ENCODE results near the gene ZCCHC10.
A peak's percentile ranks its signal among the peaks of the same experiment; 100 is the strongest.
"Not testable (repeated sequence)": the region's sequence is repeated elsewhere in the genome, so short reads cannot be mapped to it uniquely, and the experiment has no call there.

The ZCCHC10 gene

GRCh38 chr5:133046560-133046959 is 20.2 kb upstream of the ZCCHC10 start:
- not testable (repeated sequence) for H3K27me3 ChIP-seq (ENCODE audit: control insufficient read depth in 2 of 2, insufficient read depth in 2 of 2, low read length in 2 of 2); H3K9ac ChIP-seq (ENCODE audit: low read depth in 1 of 2, low read length in 2 of 2); H3K9me3 ChIP-seq (ENCODE audit: control insufficient read depth in 2 of 2, low read length in 2 of 2); H3K4me3 ChIP-seq (ENCODE audit: low read length in 2 of 2); H3K27ac ChIP-seq (ENCODE audit: low read depth in 2 of 2, low read length in 2 of 2); H3K36me3 ChIP-seq (ENCODE audit: control insufficient read depth in 2 of 2, insufficient read depth in 2 of 2, low read length in 2 of 2)
- H3K4me1 ChIP-seq (ENCODE audit: control insufficient read depth in 2 of 2, insufficient read depth in 2 of 2, low read length in 2 of 2): peaks cover 20 to 26% of the 10 kb centered on the region in 2 donors

GRCh38 chr5:133041910-133042309 is 15.6 kb upstream of the ZCCHC10 start:
- H3K9ac ChIP-seq (ENCODE audit: low read depth in 1 of 2, low read length in 2 of 2): no peak overlapping the region
- H3K36me3 ChIP-seq (ENCODE audit: control insufficient read depth in 2 of 2, insufficient read depth in 2 of 2, low read length in 2 of 2): no peaks in the 10 kb centered on the region
- no peaks in the 10 kb centered on the region for H3K9me3 ChIP-seq (ENCODE audit: control insufficient read depth in 2 of 2, low read length in 2 of 2)
- no peak overlapping the region for H3K4me3 ChIP-seq (ENCODE audit: low read length in 2 of 2)
- H3K27me3 ChIP-seq (ENCODE audit: control insufficient read depth in 2 of 2, insufficient read depth in 2 of 2, low read length in 2 of 2): no peaks in the 10 kb centered on the region
- H3K27ac ChIP-seq (ENCODE audit: low read depth in 2 of 2, low read length in 2 of 2): no peak overlapping the region
- H3K4me1 ChIP-seq (ENCODE audit: control insufficient read depth in 2 of 2, insufficient read depth in 2 of 2, low read length in 2 of 2): no peaks in the 10 kb centered on the region

DNA sequence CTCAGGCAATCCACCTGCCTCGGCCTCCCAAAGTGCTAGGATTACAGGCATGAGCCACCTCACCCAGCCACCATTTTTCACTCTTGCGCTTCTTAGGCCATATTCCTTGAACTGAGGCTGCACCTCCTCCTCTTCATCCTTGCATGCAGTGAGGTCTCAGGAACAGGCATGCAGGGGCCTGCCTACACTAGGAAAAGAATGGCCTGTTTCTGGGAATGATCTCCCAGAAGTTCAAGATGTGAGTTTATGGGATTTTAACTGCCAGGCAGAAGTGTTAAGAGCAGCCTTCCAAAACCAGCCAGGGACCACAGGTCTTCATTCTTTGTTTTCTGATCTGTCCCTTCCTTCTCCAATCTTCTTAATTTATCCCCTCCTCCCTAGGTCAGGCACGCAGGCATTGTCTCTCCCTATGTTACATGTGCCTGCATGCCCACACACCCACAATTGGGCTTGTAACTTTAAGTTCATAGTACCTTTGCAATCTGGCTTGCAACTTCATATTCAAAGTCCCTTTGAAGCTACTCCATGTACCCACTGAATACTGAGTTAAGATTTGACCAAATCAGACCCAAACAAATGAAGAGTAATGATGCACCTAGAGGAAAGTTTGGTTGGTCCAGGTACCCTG is 14.9 kb upstream of the ZCCHC10 start:
- Histone ChIP-seq H3K9me3 (ENCODE audit: control insufficient read depth in 2 of 2, low read length in 2 of 2) (no peaks in the 10 kb centered on the region), H3K4me1 (ENCODE audit: control insufficient read depth in 2 of 2, insufficient read depth in 2 of 2, low read length in 2 of 2) (no peaks in the 10 kb centered on the region), H3K27ac (ENCODE audit: low read depth in 2 of 2, low read length in 2 of 2) (no peak overlapping the region), H3K9ac (ENCODE audit: low read depth in 1 of 2, low read length in 2 of 2) (no peak overlapping the region), H3K27me3 (ENCODE audit: control insufficient read depth in 2 of 2, insufficient read depth in 2 of 2, low read length in 2 of 2) (no peaks in the 10 kb centered on the region), H3K36me3 (ENCODE audit: control insufficient read depth in 2 of 2, insufficient read depth in 2 of 2, low read length in 2 of 2) (no peaks in the 10 kb centered on the region), H3K4me3 (ENCODE audit: low read length in 2 of 2) (no peak overlapping the region)

- H3K9ac ChIP-seq (ENCODE audit: low read depth in 1 of 2, low read length in 2 of 2): not testable (repeated sequence)
Measured at GRCh38 chr5:133036677-133037076, 10.3 kb upstream of the ZCCHC10 start.

DNA sequence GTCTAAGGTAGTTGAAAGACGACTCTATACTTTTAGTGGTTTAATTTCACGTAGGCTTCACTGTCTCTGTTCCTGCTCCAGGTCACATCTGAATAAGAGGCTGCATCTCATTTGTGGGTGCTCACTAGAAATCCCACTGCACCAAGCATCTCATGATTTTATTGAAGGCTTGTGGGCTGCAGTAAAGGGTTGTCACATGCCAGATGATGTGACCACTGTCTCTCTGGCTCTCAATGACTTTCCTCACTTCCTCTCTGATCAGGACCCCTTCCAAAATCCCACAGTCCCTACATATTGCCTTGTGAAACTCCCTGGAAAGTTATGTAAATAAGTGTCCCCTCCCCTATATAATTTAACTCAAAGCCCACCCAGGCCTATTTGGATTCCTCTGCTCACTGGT is 8.9 kb upstream of the ZCCHC10 start:
- Histone ChIP-seq H3K9ac (ENCODE audit: low read depth in 1 of 2, low read length in 2 of 2) (no peak overlapping the region), H3K27me3 (ENCODE audit: control insufficient read depth in 2 of 2, insufficient read depth in 2 of 2, low read length in 2 of 2) (no peaks in the 10 kb centered on the region), H3K9me3 (ENCODE audit: control insufficient read depth in 2 of 2, low read length in 2 of 2) (no peaks in the 10 kb centered on the region), H3K36me3 (ENCODE audit: control insufficient read depth in 2 of 2, insufficient read depth in 2 of 2, low read length in 2 of 2) (no peaks in the 10 kb centered on the region), H3K4me1 (ENCODE audit: control insufficient read depth in 2 of 2, insufficient read depth in 2 of 2, low read length in 2 of 2) (peaks cover 15 to 17% of the 10 kb centered on the region in 2 donors), H3K27ac (ENCODE audit: low read depth in 2 of 2, low read length in 2 of 2) (no peak overlapping the region), H3K4me3 (ENCODE audit: low read length in 2 of 2) (no peak overlapping the region)

More at GRCh38 chr5:133036677-133037076, 10.3 kb upstream of the ZCCHC10 start:
- H3K9me3 ChIP-seq (ENCODE audit: control insufficient read depth in 2 of 2, low read length in 2 of 2); H3K27ac ChIP-seq (ENCODE audit: low read depth in 2 of 2, low read length in 2 of 2); H3K27me3 ChIP-seq (ENCODE audit: control insufficient read depth in 2 of 2, insufficient read depth in 2 of 2, low read length in 2 of 2); H3K4me3 ChIP-seq (ENCODE audit: low read length in 2 of 2); H3K36me3 ChIP-seq (ENCODE audit: control insufficient read depth in 2 of 2, insufficient read depth in 2 of 2, low read length in 2 of 2): not testable (repeated sequence)
- peaks cover 14 to 15% of the 10 kb centered on the region in 2 donors for H3K4me1 ChIP-seq (ENCODE audit: control insufficient read depth in 2 of 2, insufficient read depth in 2 of 2, low read length in 2 of 2)

GRCh38 chr5:133034064-133034463 is 7.7 kb upstream of the ZCCHC10 start:
- Histone ChIP-seq H3K27ac (ENCODE audit: low read depth in 2 of 2, low read length in 2 of 2) (no peak overlapping the region), H3K9ac (ENCODE audit: low read depth in 1 of 2, low read length in 2 of 2) (no peak overlapping the region), H3K9me3 (ENCODE audit: control insufficient read depth in 2 of 2, low read length in 2 of 2) (no peaks in the 10 kb centered on the region), H3K36me3 (ENCODE audit: control insufficient read depth in 2 of 2, insufficient read depth in 2 of 2, low read length in 2 of 2) (no peaks in the 10 kb centered on the region), H3K4me1 (ENCODE audit: control insufficient read depth in 2 of 2, insufficient read depth in 2 of 2, low read length in 2 of 2) (peaks cover 15 to 20% of the 10 kb centered on the region in 2 donors), H3K4me3 (ENCODE audit: low read length in 2 of 2) (no peak overlapping the region), H3K27me3 (ENCODE audit: control insufficient read depth in 2 of 2, insufficient read depth in 2 of 2, low read length in 2 of 2) (no peaks in the 10 kb centered on the region)

- peak overlapping the region; percentile 91 to 95 for H3K27ac ChIP-seq (ENCODE audit: low read depth in 2 of 2, low read length in 2 of 2)
- H3K9me3 ChIP-seq (ENCODE audit: control insufficient read depth in 2 of 2, low read length in 2 of 2): no peaks in the 10 kb centered on the region
- peak overlapping the region; percentile 17 to 41 for H3K4me3 ChIP-seq (ENCODE audit: low read length in 2 of 2)
- peaks cover 15 to 20% of the 10 kb centered on the region in 2 donors for H3K4me1 ChIP-seq (ENCODE audit: control insufficient read depth in 2 of 2, insufficient read depth in 2 of 2, low read length in 2 of 2)
- H3K36me3 ChIP-seq (ENCODE audit: control insufficient read depth in 2 of 2, insufficient read depth in 2 of 2, low read length in 2 of 2): no peaks in the 10 kb centered on the region
- H3K9ac ChIP-seq (ENCODE audit: low read depth in 1 of 2, low read length in 2 of 2): peak overlapping the region; percentile 0 to 57
- H3K27me3 ChIP-seq (ENCODE audit: control insufficient read depth in 2 of 2, insufficient read depth in 2 of 2, low read length in 2 of 2): no peaks in the 10 kb centered on the region
Measured at GRCh38 chr5:133032852-133033742, 6.7 kb upstream of the ZCCHC10 start.

GRCh38 chr5:133030343-133031005 is 4.1 kb upstream of the ZCCHC10 start:
- Histone ChIP-seq H3K9ac (ENCODE audit: low read depth in 1 of 2, low read length in 2 of 2) (no peak overlapping the region), H3K27ac (ENCODE audit: low read depth in 2 of 2, low read length in 2 of 2) (no peak overlapping the region)

DNA sequence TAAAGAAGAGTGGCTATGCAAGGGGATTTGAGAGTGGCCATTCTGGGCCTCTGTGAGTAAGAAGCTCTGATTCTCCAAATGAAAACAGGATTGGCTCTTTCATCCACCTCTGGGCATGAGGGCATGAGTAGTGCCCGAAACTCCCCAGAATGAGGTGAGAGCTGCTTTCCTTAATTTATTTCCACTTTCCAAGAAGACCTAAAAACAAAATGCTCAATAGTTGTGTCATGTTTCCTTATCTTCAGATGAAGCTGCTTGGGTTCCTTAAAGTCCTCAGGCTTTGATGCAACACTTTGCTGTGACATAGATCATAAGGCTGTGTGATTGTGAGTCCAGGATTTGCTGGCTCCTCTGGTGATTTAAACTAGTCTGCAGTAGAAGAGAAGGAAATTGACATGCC is 3.1 kb upstream of the ZCCHC10 start:
- Histone ChIP-seq H3K4me3 (ENCODE audit: low read length in 2 of 2) (no peak overlapping the region), H3K27ac (ENCODE audit: low read depth in 2 of 2, low read length in 2 of 2) (no peak overlapping the region), H3K4me1 (ENCODE audit: control insufficient read depth in 2 of 2, insufficient read depth in 2 of 2, low read length in 2 of 2) (peaks cover 18 to 31% of the 10 kb centered on the region in 2 donors), H3K9ac (ENCODE audit: low read depth in 1 of 2, low read length in 2 of 2) (no peak overlapping the region), H3K27me3 (ENCODE audit: control insufficient read depth in 2 of 2, insufficient read depth in 2 of 2, low read length in 2 of 2) (no peaks in the 10 kb centered on the region), H3K36me3 (ENCODE audit: control insufficient read depth in 2 of 2, insufficient read depth in 2 of 2, low read length in 2 of 2) (no peaks in the 10 kb centered on the region), H3K9me3 (ENCODE audit: control insufficient read depth in 2 of 2, low read length in 2 of 2) (no peaks in the 10 kb centered on the region)

More at GRCh38 chr5:133030343-133031005, 4.1 kb upstream of the ZCCHC10 start:
- no peaks in the 10 kb centered on the region for H3K9me3 ChIP-seq (ENCODE audit: control insufficient read depth in 2 of 2, low read length in 2 of 2)
- no peaks in the 10 kb centered on the region for H3K27me3 ChIP-seq (ENCODE audit: control insufficient read depth in 2 of 2, insufficient read depth in 2 of 2, low read length in 2 of 2)
- H3K4me3 ChIP-seq (ENCODE audit: low read length in 2 of 2): no peak overlapping the region
- H3K4me1 ChIP-seq (ENCODE audit: control insufficient read depth in 2 of 2, insufficient read depth in 2 of 2, low read length in 2 of 2): peaks cover 18 to 27% of the 10 kb centered on the region in 2 donors
- no peaks in the 10 kb centered on the region for H3K36me3 ChIP-seq (ENCODE audit: control insufficient read depth in 2 of 2, insufficient read depth in 2 of 2, low read length in 2 of 2)

GRCh38 chr5:133026664-133027153 is 360 bp upstream of the ZCCHC10 start:
- Histone ChIP-seq H3K4me3 (ENCODE audit: low read length in 2 of 2) (peak overlapping the region; percentile 67 to 96), H3K27me3 (ENCODE audit: control insufficient read depth in 2 of 2, insufficient read depth in 2 of 2, low read length in 2 of 2) (no peaks in the 10 kb centered on the region), H3K4me1 (ENCODE audit: control insufficient read depth in 2 of 2, insufficient read depth in 2 of 2, low read length in 2 of 2) (peaks cover 5 to 18% of the 10 kb centered on the region in 2 donors), H3K9me3 (ENCODE audit: control insufficient read depth in 2 of 2, low read length in 2 of 2) (no peaks in the 10 kb centered on the region), H3K9ac (ENCODE audit: low read depth in 1 of 2, low read length in 2 of 2) (peak overlapping the region in 1 of 2 donors; percentile 38), H3K27ac (ENCODE audit: low read depth in 2 of 2, low read length in 2 of 2) (peak overlapping the region; percentile 68 to 92), H3K36me3 (ENCODE audit: control insufficient read depth in 2 of 2, insufficient read depth in 2 of 2, low read length in 2 of 2) (peaks cover 0 to 3% of the 10 kb centered on the region in 2 donors)

Data from mucosa of rectum (tissue), 2 donors.